CD4-positive, alpha-beta T cell (primary cell): ENCODE data around the gene ENDOG. TPM values are rescaled to one million over a fixed set of nuclear protein-coding genes. Genes with fewer than 3 reads are reported as not detected.
A peak's percentile ranks its signal among the peaks of the same experiment; 100 is the strongest.

ENCODE experiments used
- ATAC-seq: fragments of 200-7000 bp; cut with Tn5 transposase; one replicate; pipeline ENCODE4 v1.10.0; 2022; ENCODE audit warnings: mild to moderate bottlenecking; ENCODE audit not compliant: poor library complexity
- CTCF ChIA-PET: fragments of 350-600 bp; sonication (Branson Sonifier 250); formaldehyde crosslinking; loops from one replicate; lab custom pipeline; 2021; ENCODE audit warnings: antibody characterized with exemption, inconsistent platforms; lab: Charles Lee
- POLR2A ChIA-PET: fragments of 350-600 bp; sonication (Branson Sonifier 250); formaldehyde crosslinking; loops from one replicate; lab custom pipeline; 2021; ENCODE audit warnings: antibody characterized with exemption, inconsistent platforms; lab: Charles Lee
- DNase-seq, 14 experiments: peaks; one replicate each; pipeline ENCODE4 v3.0.0-alpha.2; 2013 to 2020; ENCODE audit warnings: mixed read lengths in 2 of 14
- H3K27ac ChIP-seq, 2 donors: one replicate each; pipeline versions ENCODE4 v1.5.1 to v1.7.0; 2013; ENCODE audit warnings: low read length in 2 of 2, low read depth in 1 of 2, mild to moderate bottlenecking in 1 of 2
- H3K27me3 ChIP-seq, 2 experiments: 1 replicate in 1 of 2; 2 replicates in 1 of 2; pipeline versions ENCODE4 v1.6.1 to v1.7.0; 2013; ENCODE audit warnings: low read length in 2 of 2, control low read depth in 1 of 2, mild to moderate bottlenecking in 1 of 2, moderate library complexity in 1 of 2; ENCODE audit not compliant: insufficient read depth in 2 of 2, control insufficient read depth in 1 of 2
- H3K36me3 ChIP-seq: one replicate; pipeline ENCODE4 v1.6.1; 2013; ENCODE audit warnings: low read length, control low read depth; ENCODE audit not compliant: insufficient read depth
- H3K4me1 ChIP-seq: one replicate; pipeline ENCODE4 v1.6.1; 2013; ENCODE audit warnings: low read length, control low read depth; ENCODE audit not compliant: insufficient read depth
- H3K4me3 ChIP-seq: one replicate; pipeline ENCODE4 v1.5.1; 2013; ENCODE audit warnings: mild to moderate bottlenecking, low read length, moderate library complexity
- H3K9me3 ChIP-seq, 2 experiments: 1 replicate in 1 of 2; 2 replicates in 1 of 2; pipeline versions ENCODE4 v1.6.1 to v1.7.0; 2013; ENCODE audit warnings: low read length in 2 of 2, mild to moderate bottlenecking in 2 of 2, control low read depth in 1 of 2, moderate library complexity in 1 of 2; ENCODE audit not compliant: control insufficient read depth in 1 of 2, insufficient read depth in 1 of 2
- H3K27ac Mint-ChIP-seq: one replicate; pipeline ENCODE4 v1.8.0; 2020; ENCODE audit warnings: mixed read lengths
- H3K27me3 Mint-ChIP-seq: one replicate; pipeline ENCODE4 v1.8.0; 2021; ENCODE audit warnings: mixed read lengths
- H3K36me3 Mint-ChIP-seq: one replicate; pipeline ENCODE4 v1.8.0; 2021; ENCODE audit warnings: low read depth, mixed read lengths
- H3K4me1 Mint-ChIP-seq: one replicate; pipeline ENCODE4 v1.8.0; 2021; ENCODE audit warnings: low read depth, mixed read lengths
- H3K4me3 Mint-ChIP-seq: one replicate; pipeline ENCODE4 v1.8.0; 2020; ENCODE audit warnings: mild to moderate bottlenecking, mixed read lengths
- H3K9me3 Mint-ChIP-seq: one replicate; pipeline ENCODE4 v1.8.0; 2020; ENCODE audit warnings: mixed read lengths
- CTCF ChIP-seq: fragments of 200-600 bp; IDR thresholded peaks from one replicate; pipeline ENCODE4 v1.8.0; 2022; ENCODE audit warnings: antibody characterized with exemption, mild to moderate bottlenecking
- intact Hi-C, 2 experiments: fragments of 100-400 bp; cut with DNase I in 1 of 2; cut with micrococcal nuclease in 1 of 2; formaldehyde crosslinking; loops; one replicate each; pipeline versions ENCODE4 v1.15.1 to v1.9.0; 2023 to 2025; cut with DNase I, micrococcal nuclease
- total RNA-seq, 174 experiments: library from RNA in 2 of 174; stranded (reverse) in 2 of 174; gene quantifications; one replicate each; pipeline ENCODE4 v1.2.3 and lab custom pipeline; 2021 to 2026

ENDOG gene
- total RNA-seq, 2 experiments from 2014 or later: 3.2 to 3.7 TPM

DNA sequence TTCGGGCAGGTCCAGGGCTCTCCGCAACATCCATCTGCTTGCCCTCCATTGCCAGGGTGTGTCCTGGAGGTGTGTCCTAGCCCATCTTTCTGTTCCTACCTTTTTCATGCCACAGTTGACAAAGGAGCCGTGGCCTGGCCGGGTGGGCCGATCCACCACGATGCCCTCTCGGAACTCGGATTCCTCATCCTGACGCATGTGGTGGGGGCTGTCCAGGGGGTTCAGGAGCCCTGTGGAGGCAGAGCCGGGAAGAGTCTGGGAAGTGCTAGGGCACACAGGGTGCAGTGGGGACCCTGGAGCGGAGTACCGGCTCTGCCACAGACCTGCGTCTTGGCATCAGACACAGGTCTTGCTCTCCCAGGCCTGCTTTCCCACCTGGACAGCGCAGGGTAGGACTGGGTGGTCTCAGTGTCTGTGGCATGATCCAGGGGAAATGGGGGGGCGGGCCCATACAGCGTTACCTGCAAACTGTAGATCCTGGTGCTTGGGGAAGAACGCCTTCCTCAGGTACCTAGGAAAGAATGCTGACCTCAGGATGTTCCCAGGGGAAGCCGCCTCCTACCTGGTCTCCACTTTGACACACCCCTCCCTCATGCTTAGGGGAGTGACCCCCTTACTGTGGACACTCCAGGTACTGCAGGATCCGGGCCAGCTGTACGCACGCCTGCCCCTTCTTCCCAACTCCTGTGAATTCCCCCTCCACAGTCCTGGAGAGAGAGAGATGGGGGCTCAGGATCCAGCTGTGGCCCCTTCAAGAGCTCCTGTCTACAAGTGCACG lies 7.8 kb downstream of the ENDOG start:
- no peaks in the 10 kb centered on the region for H3K9me3 ChIP-seq
- ATAC-seq (no peak), DNase-seq (no peak)
- intact Hi-C loops: loop anchor here in 1 of 2 experiments (5.0 kb wide), 1 partner anchor 39 kb away; the partner anchor contains the start of gene TBC1D13
- Mint-ChIP-seq H3K9me3 (no peaks in the 10 kb centered on the region), H3K4me1 (peaks cover 19% of the 10 kb centered on the region), H3K27me3 (no peaks in the 10 kb centered on the region), H3K36me3 (peaks cover 72% of the 10 kb centered on the region), H3K27ac (no peak overlapping the region), H3K4me3 (peak overlapping the region; percentile 45)
- no peak overlapping the region for H3K27ac ChIP-seq
- ChIA-PET CTCF (interaction anchor here (0.6 to 5.1 kb wide), 2 partner anchors 8 to 97 kb away, joined by 3 to 44 read pairs; partner anchors contain the start of gene ENDOG), POLR2A (no interaction called here)
- H3K4me1 ChIP-seq: peaks cover 21% of the 10 kb centered on the region
- H3K27me3 ChIP-seq: no peaks in the 10 kb centered on the region
- no peak for TF ChIP-seq CTCF
- no peak overlapping the region for H3K4me3 ChIP-seq
- H3K36me3 ChIP-seq: peaks cover 58% of the 10 kb centered on the region

DNA sequence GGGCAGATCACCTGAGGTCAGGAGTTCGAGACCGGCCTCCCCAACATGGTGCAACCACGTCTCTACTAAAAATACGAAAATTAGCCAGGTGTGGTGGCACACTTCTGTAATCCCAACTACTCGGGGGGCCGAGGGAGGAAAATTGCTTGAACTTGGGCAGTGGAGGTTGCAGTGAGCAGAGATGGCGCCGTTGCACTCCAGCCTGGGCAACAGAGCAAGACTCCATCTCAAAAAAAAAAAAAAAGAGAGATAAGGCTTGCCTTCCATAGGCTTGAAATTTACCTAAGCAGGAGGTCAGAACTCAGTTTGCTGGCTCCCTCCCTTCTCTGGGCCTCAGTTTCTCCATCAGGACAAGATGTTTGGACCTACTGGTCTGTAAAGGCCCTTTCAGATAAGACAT lies 10.0 kb downstream of the ENDOG start:
- Mint-ChIP-seq H3K27me3 (no peaks in the 10 kb centered on the region), H3K27ac (peak overlapping the region; percentile 87), H3K4me3 (peak overlapping the region; percentile 99), H3K36me3 (peaks cover 59% of the 10 kb centered on the region), H3K4me1 (peaks cover 19% of the 10 kb centered on the region), H3K9me3 (no peaks in the 10 kb centered on the region)
- Histone ChIP-seq H3K4me1 (peaks cover 21% of the 10 kb centered on the region), H3K4me3 (peak overlapping the region; percentile 94), H3K36me3 (peaks cover 39% of the 10 kb centered on the region), H3K27ac (peak overlapping the region in 1 of 2 donors; percentile 49), H3K9me3 (no peaks in the 10 kb centered on the region), H3K27me3 (no peaks in the 10 kb centered on the region)
- CTCF ChIA-PET: interaction anchor here (5.1 kb wide), 1 partner anchor 10 kb away, joined by 44 read pairs; the partner anchor contains the start of gene ENDOG
- intact Hi-C loops: loop anchor here in 1 of 2 experiments (5.0 kb wide), 1 partner anchor 41 kb away; the partner anchor contains the start of gene TBC1D13
- POLR2A ChIA-PET: interaction anchor here (2.2 kb wide), 1 partner anchor 10 kb away, joined by 12 read pairs; the partner anchor contains the start of gene ENDOG
- TF ChIP-seq CTCF: no peak
- DNase-seq (no peak), ATAC-seq (no peak)

DNA sequence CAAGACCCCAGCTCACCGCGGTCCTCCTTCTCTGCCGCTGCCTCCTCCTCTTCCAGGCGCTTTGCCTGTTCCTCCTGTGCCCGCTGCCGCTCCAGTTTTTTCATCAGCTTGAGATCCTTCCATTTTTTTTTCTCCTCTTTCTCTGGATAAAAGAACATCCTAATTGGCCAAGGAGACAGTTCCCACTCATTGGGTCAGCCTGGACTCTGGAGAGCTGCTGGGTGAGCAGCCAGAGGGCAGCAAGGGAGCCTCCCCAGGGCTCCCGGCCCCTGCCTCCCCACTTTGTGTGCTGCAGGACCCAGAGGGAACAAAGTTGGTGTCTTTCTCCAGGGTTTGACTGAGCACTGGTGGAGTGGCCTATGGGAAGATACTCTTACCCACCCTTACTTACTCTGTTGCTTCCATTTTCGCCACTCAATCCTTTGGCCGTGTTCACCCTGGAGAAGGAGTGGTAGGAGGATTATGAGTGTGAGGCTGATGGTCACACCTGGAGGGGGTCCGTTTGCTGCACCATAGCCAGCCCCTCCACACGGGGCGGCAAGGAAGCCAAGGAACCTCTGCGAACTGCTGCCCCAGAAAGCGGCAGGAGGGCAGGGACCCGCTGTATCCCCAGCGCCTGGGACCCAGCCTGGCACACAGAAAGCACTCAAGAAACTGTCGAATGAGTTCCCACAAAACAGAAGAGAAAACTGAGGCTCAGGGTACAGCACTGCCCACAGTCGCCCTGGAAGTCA lies 10.6 kb downstream of the ENDOG start:
- H3K36me3 Mint-ChIP-seq: peaks cover 58% of the 10 kb centered on the region
- H3K27me3 ChIP-seq: no peaks in the 10 kb centered on the region
- no peak for TF ChIP-seq CTCF
- H3K27ac Mint-ChIP-seq: peak overlapping the region; percentile 87
- no peaks in the 10 kb centered on the region for H3K27me3 Mint-ChIP-seq
- intact Hi-C loops: loop anchor here (1.0 to 5.0 kb wide), 2 partner anchors 11 to 42 kb away; partner anchors contain the start of genes ENDOG (in 2 of the 2) and TBC1D13 (in 1 of the 2)
- H3K27ac ChIP-seq: peak overlapping the region; percentile 49 to 54
- peak overlapping the region; percentile 94 for H3K4me3 ChIP-seq
- peaks cover 36% of the 10 kb centered on the region for H3K36me3 ChIP-seq
- ChIA-PET CTCF (interaction anchor here (5.1 kb wide), 1 partner anchor 10 kb away, joined by 44 read pairs; the partner anchor contains the start of gene ENDOG), POLR2A (interaction anchor here (0.9 to 2.2 kb wide), 7 partner anchors 9 to 199 kb away, joined by 3 to 61 read pairs (median 4); partner anchors contain the start of genes ENDOG, KYAT1, SET and SH3GLB2)
- peak overlapping the region; percentile 99 for H3K4me3 Mint-ChIP-seq
- DNase-seq: no peak
- H3K4me1 Mint-ChIP-seq: peaks cover 19% of the 10 kb centered on the region
- peaks cover 21% of the 10 kb centered on the region for H3K4me1 ChIP-seq
- no peak for ATAC-seq
- no peaks in the 10 kb centered on the region for H3K9me3 Mint-ChIP-seq
- H3K9me3 ChIP-seq: no peaks in the 10 kb centered on the region
